GM12878 (cell line): ENCODE results near the gene DRAXIN. TPM values are rescaled to one million over a fixed set of nuclear protein-coding genes. Genes with fewer than 3 reads are reported as not detected.

Experiments used
- ATAC-seq: fragments of 200-7000 bp; cut with Tn5 transposase; 3 replicates; pipeline ENCODE4 v1.9.1; 2020; ENCODE audit warnings: mild to moderate bottlenecking, moderate library complexity
- BruUV-seq: library from RNA; stranded (reverse); fragments of 400-500 nt; replicated peaks from 2 replicates; lab custom pipeline; 2021; lab: Mats Ljungman, UMichigan
- CTCF ChIA-PET: fragments of 300-600 bp; sonication (Branson Sonifier 250); formaldehyde crosslinking; extraction: SDS; loops from one replicate; lab custom pipeline; 2021; ENCODE audit warnings: inconsistent platforms; lab: Yijun Ruan, JAX
- POLR2A ChIA-PET: fragments of 350-600 bp; formaldehyde crosslinking; extraction: SDS; loops from one replicate; lab custom pipeline; 2021; ENCODE audit warnings: inconsistent platforms; lab: Charles Lee
- RAD21 ChIA-PET: fragments of 300-600 bp; sonication (Branson Sonifier 250); formaldehyde crosslinking; loops from one replicate; lab custom pipeline; 2023; ENCODE audit warnings: antibody characterized with exemption; ENCODE audit not compliant: unreplicated experiment; lab: Charles Lee
- SMC1A ChIA-PET: fragments of 300-600 bp; sonication (Branson Sonifier 250); formaldehyde crosslinking; loops from one replicate; lab custom pipeline; 2023; ENCODE audit not compliant: unreplicated experiment, uncharacterized antibody; lab: Charles Lee
- DNase-seq: peaks from one replicate; pipeline ENCODE4 v3.0.0-alpha.2; 2011; ENCODE audit warnings: low read depth, low spot score
- FAIRE-seq: peaks from 3 replicates; lab custom pipeline; 2011; peaks lifted over from hg19 to GRCh38; lab: Jason Lieb, UNC
- H2AFZ ChIP-seq: 2 replicates; pipeline ENCODE4 v1.6.0; 2011; ENCODE audit warnings: low read depth, low read length, control low read depth; ENCODE audit not compliant: control insufficient read depth
- H3K27ac ChIP-seq: 2 replicates; pipeline ENCODE4 v1.5.1; 2011; ENCODE audit warnings: control low read depth; ENCODE audit not compliant: control insufficient read depth, insufficient read depth
- H3K27me3 ChIP-seq, 2 experiments: replicated peaks in 1 of 2; 2 replicates each; pipeline versions ENCODE4 v1.6.0 to v1.6.1; 2011; ENCODE audit warnings: low read length in 1 of 2; ENCODE audit not compliant: control insufficient read depth in 2 of 2, insufficient read depth in 2 of 2
- H3K36me3 ChIP-seq, 2 experiments: 2 replicates each; pipeline ENCODE4 v1.5.1; 2011; ENCODE audit warnings: low read length in 1 of 2; ENCODE audit not compliant: control insufficient read depth in 2 of 2, insufficient read depth in 2 of 2
- H3K4me1 ChIP-seq: 2 replicates; pipeline ENCODE4 v1.6.1; 2011; ENCODE audit warnings: mild to moderate bottlenecking, low read length, moderate library complexity, mixed read lengths; ENCODE audit not compliant: control insufficient read depth, insufficient read depth
- H3K4me2 ChIP-seq: 2 replicates; pipeline ENCODE4 v1.6.0; 2011; ENCODE audit warnings: control low read depth; ENCODE audit not compliant: control insufficient read depth, insufficient read depth
- H3K4me3 ChIP-seq: fragments of 200-600 bp; sonication (generic); 2 replicates; pipeline ENCODE4 v1.5.1; 2016
- H3K79me2 ChIP-seq: 2 replicates; pipeline ENCODE4 v1.6.0; 2011; ENCODE audit warnings: low read length; ENCODE audit not compliant: control insufficient read depth, insufficient read depth
- H3K9ac ChIP-seq: 2 replicates; pipeline ENCODE4 v1.8.0; 2011; ENCODE audit warnings: low read length, control low read depth, mixed read lengths; ENCODE audit not compliant: control insufficient read depth, insufficient read depth
- H3K9me3 ChIP-seq: replicated peaks from 3 replicates; pipeline ENCODE4 v1.5.1; 2011; ENCODE audit warnings: mild to moderate bottlenecking, low read length; ENCODE audit not compliant: control insufficient read depth, insufficient read depth
- H4K20me1 ChIP-seq: 2 replicates; pipeline ENCODE4 v1.6.0; 2011; ENCODE audit not compliant: control insufficient read depth, insufficient read depth
- FOS ChIP-seq: IDR thresholded peaks from 3 replicates; pipeline ENCODE4 v1.6.1; 2011; ENCODE audit warnings: borderline replicate concordance; ENCODE audit not compliant: insufficient read length; ENCODE audit errors: extremely low read depth
- MYB ChIP-seq: fragments of 150-350 bp; IDR thresholded peaks from 2 replicates; pipeline ENCODE4 v1.6.1; 2014; ENCODE audit warnings: mild to moderate bottlenecking, low read depth, low read length, borderline replicate concordance
- RUNX3 ChIP-seq: IDR thresholded peaks from 2 replicates; pipeline ENCODE4 v1.6.1; 2012; ENCODE audit warnings: low read length, inconsistent platforms
- SUZ12 ChIP-seq: fragments of 200-600 bp; sonication (generic); IDR thresholded peaks from one replicate; pipeline ENCODE4 v1.6.1; 2018; ENCODE audit warnings: antibody characterized with exemption, mild to moderate bottlenecking; ENCODE audit not compliant: unreplicated experiment
- WGBS: methylation state at CpG from one replicate; pipeline ENCODE4 v1.1.6; 2016; ENCODE audit warnings: low lambda C conversion rate; ENCODE audit not compliant: insufficient replicate concordance, insufficient coverage; ENCODE audit errors: missing lambda C conversion rate; 5-methylcytosine and 5-hydroxymethylcytosine counted together
- in situ Hi-C: fragments of 300-500 bp; cut with MboI; formaldehyde crosslinking; loops from 9 replicates; pipeline ENCODE4 v1.14.3; 2018; ENCODE audit warnings: mixed read lengths
- intact Hi-C: fragments of 100-400 bp; cut with micrococcal nuclease; formaldehyde crosslinking; loops from one replicate; pipeline ENCODE4 v1.14.2; 2022; ENCODE audit not compliant: unreplicated experiment
- polyA plus RNA-seq, 11 experiments: library from polyadenylated mRNA; depleted of rRNA in 4 of 11; unstranded in 6 of 11; stranded (reverse) in 5 of 11; fragments of >200 nt; fragmentation: Nextera tagmentation in 4 of 11; fragmentation: Illumina TruSeq in 1 of 11; extraction: Ambion mirVana in 4 of 11; extraction: Trizol in 1 of 11; gene quantifications; 1 replicate in 1 of 11; 2 replicates in 10 of 11; pipeline versions ENCODE4 v1.2.1 to v1.2.3, GENCODE V29; 2011 to 2016; ENCODE audit warnings: inconsistent platforms in 2 of 11, missing spikeins in 2 of 11, low read depth in 1 of 11
- total RNA-seq, 4 experiments: library from RNA; depleted of rRNA in 3 of 4; stranded (reverse); fragments of >200 nt in 3 of 4; fragmentation: Illumina TruSeq in 1 of 4; extraction: Trizol in 1 of 4; gene quantifications; 2 replicates each; pipeline versions ENCODE4 v1.2.1 to v1.2.3, GENCODE V29; 2013 to 2021
- TF ChIP-seq, protein P1 (sequence below): fragments of 150-350 bp; IDR thresholded peaks from 2 replicates; pipeline ENCODE4 v1.6.1; 2014; ENCODE audit warnings: mild to moderate bottlenecking, low read depth, low read length

Gene DRAXIN
- total and polyA plus RNA-seq, 10 of the 15 experiments (the other 5 are each of a cell fraction or from before 2014, with no cell fraction given): 0.01 to 0.05 (median 0.03) TPM; not detected in 3

GRCh38 chr1:11691928-11692711 lies 610 bp downstream of the DRAXIN start:
- ATAC-seq: no peak
- no TSS peak for BruUV-seq
- SMC1A ChIA-PET: no interaction called here
- Histone ChIP-seq H3K9ac (no peak overlapping the region), H2AFZ (no peak overlapping the region), H3K27ac (no peak overlapping the region), H3K4me3 (no peak overlapping the region), H3K4me1 (no peaks in the 10 kb centered on the region), H3K36me3 (no peaks in the 10 kb centered on the region), H3K4me2 (no peak overlapping the region), H3K79me2 (no peaks in the 10 kb centered on the region), H3K9me3 (no peaks in the 10 kb centered on the region)
- in situ Hi-C loops: no loop called here
- 13% methylated on average over 62 of the region's 64 CpGs for WGBS
- TF ChIP-seq RUNX3 (no peak), SUZ12 (peak; percentile 54), MYB (no peak), FOS (no peak)
- TF ChIP-seq, protein P1, sequence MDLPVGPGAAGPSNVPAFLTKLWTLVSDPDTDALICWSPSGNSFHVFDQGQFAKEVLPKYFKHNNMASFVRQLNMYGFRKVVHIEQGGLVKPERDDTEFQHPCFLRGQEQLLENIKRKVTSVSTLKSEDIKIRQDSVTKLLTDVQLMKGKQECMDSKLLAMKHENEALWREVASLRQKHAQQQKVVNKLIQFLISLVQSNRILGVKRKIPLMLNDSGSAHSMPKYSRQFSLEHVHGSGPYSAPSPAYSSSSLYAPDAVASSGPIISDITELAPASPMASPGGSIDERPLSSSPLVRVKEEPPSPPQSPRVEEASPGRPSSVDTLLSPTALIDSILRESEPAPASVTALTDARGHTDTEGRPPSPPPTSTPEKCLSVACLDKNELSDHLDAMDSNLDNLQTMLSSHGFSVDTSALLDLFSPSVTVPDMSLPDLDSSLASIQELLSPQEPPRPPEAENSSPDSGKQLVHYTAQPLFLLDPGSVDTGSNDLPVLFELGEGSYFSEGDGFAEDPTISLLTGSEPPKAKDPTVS: no peak
- TF ChIP-seq, all 136 proteins: peak for 1
- RAD21 ChIA-PET: no interaction called here
- FAIRE-seq: no peak
- intact Hi-C loops: no loop called here
- peaks cover 9 to 16% of the 10 kb centered on the region in 2 experiments; a peak in 3 of 4 replicates for H3K27me3 ChIP-seq
- CTCF ChIA-PET: no interaction called here
- H4K20me1 ChIP-seq: no peaks in the 10 kb centered on the region; the same call in 1 of the 2 replicates
- POLR2A ChIA-PET: interaction anchor here (0.5 kb wide), 1 partner anchor 23 kb away, joined by 3 read pairs; no protein-coding TSS in a partner anchor
- no peak for DNase-seq
